SK-N-MC (cell line): ENCODE measurements around the gene RBM20.
"Not testable (repeated sequence)": the region's sequence is repeated elsewhere in the genome, so short reads cannot be mapped to it uniquely, and the experiment has no call there.

Experiments
- DNase-seq: peaks from one replicate; pipeline ENCODE4 v3.0.0-alpha.2; 2011; ENCODE audit warnings: low read depth, low spot score
- H3K27ac ChIP-seq: fragments of 200-600 bp; sonication (generic); 2 replicates; pipeline ENCODE4 v1.5.1; 2016; ENCODE audit warnings: mixed run types
- H3K36me3 ChIP-seq: fragments of 200-600 bp; sonication (generic); 2 replicates; pipeline ENCODE4 v1.6.1; 2017; ENCODE audit warnings: antibody characterized with exemption, low read length, mixed read lengths; ENCODE audit not compliant: insufficient read depth
- H3K4me3 ChIP-seq: fragments of 200-600 bp; sonication (generic); 2 replicates; pipeline ENCODE4 v1.5.1; 2016
- H3K9ac ChIP-seq: fragments of 200-600 bp; sonication (generic); 2 replicates; pipeline ENCODE4 v1.8.0; 2017; ENCODE audit warnings: mixed run types, mixed read lengths; ENCODE audit not compliant: insufficient read length
- H3K9me3 ChIP-seq: fragments of 200-600 bp; sonication (generic); 2 replicates; pipeline ENCODE4 v1.6.1; 2017; ENCODE audit warnings: low read depth, mild to moderate bottlenecking, antibody characterized with exemption, low read length, moderate library complexity, mixed read lengths
- EZH2 ChIP-seq: fragments of 200-600 bp; sonication (generic); IDR thresholded peaks from one replicate; pipeline ENCODE4 v1.6.1; 2017; ENCODE audit warnings: antibody characterized with exemption
- FOXP2 ChIP-seq: optimal IDR thresholded peaks from 2 replicates; pipeline ENCODE3; 2011; ENCODE audit warnings: mild to moderate bottlenecking, moderate library complexity; ENCODE audit not compliant: insufficient read depth; ENCODE audit errors: extremely low read length, control extremely low read depth
- POLR2AphosphoS5 ChIP-seq: IDR thresholded peaks from 2 replicates; pipeline ENCODE4 v1.6.1; 2012; ENCODE audit warnings: mild to moderate bottlenecking, low read depth, low read length, borderline replicate concordance

Gene RBM20

DNA sequence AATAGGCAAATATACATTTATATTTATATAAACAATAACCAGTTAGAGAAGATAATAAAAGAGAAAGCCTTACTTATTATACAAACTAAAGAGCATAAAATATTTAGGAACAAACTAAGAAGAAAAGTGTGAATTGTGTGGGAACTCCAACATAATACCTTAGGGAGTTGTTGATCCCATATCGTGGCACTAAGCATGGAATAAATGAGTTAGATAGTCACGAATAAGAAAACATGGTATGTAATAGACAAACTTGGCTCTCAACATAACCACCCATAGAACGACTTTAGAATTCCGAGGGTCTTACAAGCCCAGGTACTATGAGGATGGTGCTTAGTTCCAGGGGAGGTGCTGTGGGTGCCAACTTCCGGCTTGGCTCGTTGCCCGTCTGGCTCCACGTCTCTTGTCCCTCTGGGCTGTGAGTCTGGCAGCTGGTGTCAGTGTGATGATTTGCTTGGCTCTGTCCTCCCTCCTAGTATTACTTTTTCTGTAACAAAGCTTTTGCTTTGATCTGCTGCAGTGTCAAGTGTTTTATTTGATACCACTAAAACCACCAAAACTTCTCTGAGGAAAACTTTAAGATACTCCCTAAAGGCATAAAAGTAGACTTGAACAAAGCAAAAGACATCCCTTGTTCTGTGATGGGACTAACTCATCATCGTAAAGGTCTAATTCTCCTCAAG lies 9.5 kb upstream of the RBM20 start:
- Histone ChIP-seq H3K9ac (no peak overlapping the region), H3K4me3 (no peak overlapping the region), H3K27ac (no peak overlapping the region), H3K36me3 (no peaks in the 10 kb centered on the region), H3K9me3 (no peaks in the 10 kb centered on the region)
- TF ChIP-seq EZH2: no peak
- no peak for TF ChIP-seq POLR2AphosphoS5
- TF ChIP-seq FOXP2: no peak
- no peak for DNase-seq

DNA sequence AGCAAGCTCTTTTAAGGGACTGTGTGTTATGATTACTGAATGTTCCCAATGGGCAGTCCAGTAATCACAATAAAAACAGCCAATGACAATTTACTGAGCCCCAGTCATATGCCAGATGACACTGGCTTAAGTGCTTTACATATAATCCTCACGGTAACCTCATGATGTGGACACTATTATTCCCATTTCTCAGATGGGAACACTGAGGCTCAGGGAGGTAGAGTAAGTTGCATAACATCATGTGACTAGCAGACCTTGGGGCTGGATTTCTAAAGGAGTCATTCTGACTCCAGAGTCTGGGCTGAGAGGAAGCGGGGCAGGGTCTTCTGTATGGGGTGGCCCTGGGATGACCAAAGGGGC lies 7.6 kb upstream of the RBM20 start:
- Histone ChIP-seq H3K27ac (no peak overlapping the region), H3K4me3 (no peak overlapping the region), H3K36me3 (no peaks in the 10 kb centered on the region), H3K9me3 (no peaks in the 10 kb centered on the region), H3K9ac (no peak overlapping the region)
- no peak for DNase-seq
- TF ChIP-seq POLR2AphosphoS5 (no peak), FOXP2 (no peak), EZH2 (no peak)

DNA sequence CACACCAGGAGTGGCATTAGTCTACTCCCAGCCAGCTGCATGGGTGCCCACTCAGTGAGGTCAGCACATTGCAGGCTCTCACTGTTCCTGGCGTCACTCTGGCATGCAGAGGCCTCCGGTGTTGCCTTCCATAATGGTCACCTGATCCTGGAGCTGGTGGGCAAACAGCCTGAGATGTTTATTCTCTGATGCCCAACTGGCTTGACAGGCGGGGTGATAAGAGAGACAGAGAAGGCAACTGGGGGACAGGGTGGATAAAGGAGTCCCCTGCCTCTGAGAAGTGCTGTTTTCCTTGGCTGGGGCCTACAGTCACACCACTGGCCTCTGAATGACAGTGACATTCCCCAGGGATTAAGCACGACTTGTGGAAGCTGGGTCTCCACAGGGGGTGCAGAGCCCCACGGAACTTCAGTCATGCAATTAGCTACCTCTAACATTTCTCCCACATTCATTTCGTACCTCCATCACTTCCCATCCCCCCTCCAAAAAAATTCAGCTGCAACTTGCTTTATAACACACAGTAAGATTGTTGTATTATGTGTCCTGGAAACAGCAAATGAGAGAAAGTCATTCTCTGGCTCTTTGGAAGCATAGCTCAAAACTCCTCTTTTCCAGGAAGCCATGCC lies 7.1 kb upstream of the RBM20 start:
- H3K9me3 ChIP-seq: no peaks in the 10 kb centered on the region
- H3K4me3 ChIP-seq: no peak overlapping the region
- no peak overlapping the region for H3K9ac ChIP-seq
- H3K36me3 ChIP-seq: no peaks in the 10 kb centered on the region
- TF ChIP-seq POLR2AphosphoS5 (no peak), EZH2 (no peak), FOXP2 (no peak)
- DNase-seq: no peak
- no peak overlapping the region for H3K27ac ChIP-seq

DNA sequence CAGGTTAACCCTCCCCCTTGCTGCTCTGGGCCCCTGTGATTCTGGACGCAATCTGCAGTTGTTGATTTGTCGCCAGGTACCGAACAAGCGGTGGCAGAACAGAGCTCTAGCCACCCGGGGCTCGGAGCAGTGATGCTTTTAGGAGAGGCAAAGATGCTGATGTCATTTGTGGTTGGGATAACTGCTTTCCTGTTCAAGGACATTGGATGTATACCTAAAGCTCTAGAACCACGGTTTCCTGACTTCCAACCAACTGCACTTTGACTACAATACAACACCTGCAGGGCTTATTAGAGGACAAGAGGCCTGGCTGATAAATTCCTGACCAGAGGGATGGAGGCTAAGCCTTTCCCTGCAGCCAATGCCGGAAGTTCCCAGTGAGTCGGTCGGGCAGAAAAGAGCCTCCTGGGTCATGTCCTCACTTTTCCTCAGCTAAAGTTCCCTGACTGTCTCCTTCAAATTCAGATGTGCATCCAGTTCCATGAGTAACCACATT lies 6.5 kb upstream of the RBM20 start:
- no peaks in the 10 kb centered on the region for H3K36me3 ChIP-seq
- H3K4me3 ChIP-seq: no peak overlapping the region
- no peak overlapping the region for H3K9ac ChIP-seq
- DNase-seq: no peak
- H3K27ac ChIP-seq: no peak overlapping the region
- no peak for TF ChIP-seq POLR2AphosphoS5
- TF ChIP-seq FOXP2: no peak
- no peak for TF ChIP-seq EZH2
- H3K9me3 ChIP-seq: no peaks in the 10 kb centered on the region

DNA sequence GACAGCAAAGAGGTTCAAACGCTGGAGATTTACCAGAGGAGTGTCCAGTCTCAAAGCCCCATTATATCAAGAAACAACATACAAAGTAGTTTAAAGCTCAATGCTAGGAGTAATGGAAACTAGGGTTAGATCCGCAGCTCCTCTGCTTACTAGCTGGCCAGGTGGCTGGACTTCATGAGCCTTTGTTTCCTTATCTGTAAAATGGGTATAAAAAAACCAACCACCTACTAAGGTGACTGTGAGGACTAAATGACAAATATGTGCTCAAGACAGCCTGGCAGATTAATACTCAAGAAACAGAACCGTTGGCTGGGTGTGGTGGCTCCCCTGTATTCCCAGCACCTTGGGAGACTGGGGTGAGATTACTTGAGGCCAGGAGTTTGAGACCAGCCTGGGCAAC lies 5.8 kb upstream of the RBM20 start:
- H3K9ac ChIP-seq: no peak overlapping the region
- H3K36me3 ChIP-seq: no peaks in the 10 kb centered on the region
- no peak overlapping the region for H3K27ac ChIP-seq
- H3K9me3 ChIP-seq: no peaks in the 10 kb centered on the region
- no peak for DNase-seq
- TF ChIP-seq POLR2AphosphoS5 (no peak), FOXP2 (no peak), EZH2 (no peak)
- H3K4me3 ChIP-seq: no peak overlapping the region

DNA sequence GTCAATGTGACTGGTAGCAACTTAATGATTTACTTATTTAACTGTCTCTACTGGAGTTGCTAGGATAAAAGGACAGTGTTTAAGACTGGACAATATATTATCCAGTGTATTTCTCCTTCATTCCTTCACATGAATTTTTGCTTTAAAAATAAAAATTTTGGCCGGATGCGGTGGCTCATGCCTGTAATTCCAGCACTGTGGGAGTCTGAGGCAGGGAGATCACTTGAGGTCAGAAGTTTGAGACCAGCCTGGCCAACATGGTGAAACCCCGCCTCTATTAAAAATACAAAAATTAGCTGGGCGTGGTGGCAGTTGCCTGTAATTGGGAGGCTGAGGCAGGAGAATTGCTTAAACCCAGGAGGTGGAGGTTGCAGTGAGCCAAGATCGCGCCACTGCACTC lies 5.1 kb upstream of the RBM20 start:
- not testable (repeated sequence) for H3K9ac ChIP-seq, H3K4me3 ChIP-seq, H3K27ac ChIP-seq

DNA sequence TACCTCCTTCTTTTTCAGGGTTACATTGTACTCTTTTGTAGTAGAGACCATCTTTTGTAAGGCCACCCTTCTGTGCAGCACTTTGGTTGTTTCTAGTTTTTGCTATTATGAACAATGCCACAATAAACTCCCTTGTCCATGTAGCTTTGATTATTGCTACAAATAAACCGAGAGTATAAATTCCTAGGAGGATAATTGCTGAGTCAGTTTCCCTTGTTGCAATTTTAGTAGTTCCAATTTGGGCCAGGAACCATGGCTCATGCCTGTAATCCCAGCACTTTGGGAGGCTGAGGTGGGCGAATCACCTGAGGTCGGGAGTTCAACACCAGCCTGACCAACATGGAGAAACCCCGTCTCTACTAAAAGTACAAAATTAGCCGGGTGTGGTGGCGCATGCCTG lies 4.3 kb upstream of the RBM20 start:
- H3K27ac ChIP-seq, H3K36me3 ChIP-seq, H3K4me3 ChIP-seq, H3K9me3 ChIP-seq, H3K9ac ChIP-seq, DNase-seq: not testable (repeated sequence)

More for the DNA sequence above, 5.1 kb upstream of the RBM20 start:
- DNase-seq, H3K36me3 ChIP-seq, H3K9me3 ChIP-seq: not testable (repeated sequence)

DNA sequence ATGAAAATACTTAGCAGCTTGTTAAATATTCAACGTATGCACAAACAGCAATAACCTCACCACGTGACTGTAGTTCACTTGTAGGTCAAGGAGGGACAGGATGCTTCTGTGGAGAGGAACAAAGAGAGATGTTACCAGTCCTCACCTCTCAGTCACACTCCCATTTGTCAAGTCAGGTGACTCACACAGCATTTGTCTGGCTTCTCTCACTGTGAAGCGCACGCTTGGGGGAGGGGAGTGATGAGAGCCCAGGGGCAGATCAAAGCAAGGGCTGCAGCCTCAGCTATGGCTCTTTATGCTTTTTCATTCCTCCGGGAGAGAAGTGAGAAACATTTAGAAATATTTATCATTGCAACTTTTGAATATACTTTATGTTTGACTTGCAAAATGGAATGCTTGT lies 2.9 kb upstream of the RBM20 start:
- no peak overlapping the region for H3K4me3 ChIP-seq
- no peak overlapping the region for H3K9ac ChIP-seq
- H3K36me3 ChIP-seq: no peaks in the 10 kb centered on the region
- no peak overlapping the region for H3K27ac ChIP-seq
- TF ChIP-seq FOXP2: no peak
- no peak for TF ChIP-seq POLR2AphosphoS5
- no peak for TF ChIP-seq EZH2
- no peak for DNase-seq
- no peaks in the 10 kb centered on the region for H3K9me3 ChIP-seq

DNA sequence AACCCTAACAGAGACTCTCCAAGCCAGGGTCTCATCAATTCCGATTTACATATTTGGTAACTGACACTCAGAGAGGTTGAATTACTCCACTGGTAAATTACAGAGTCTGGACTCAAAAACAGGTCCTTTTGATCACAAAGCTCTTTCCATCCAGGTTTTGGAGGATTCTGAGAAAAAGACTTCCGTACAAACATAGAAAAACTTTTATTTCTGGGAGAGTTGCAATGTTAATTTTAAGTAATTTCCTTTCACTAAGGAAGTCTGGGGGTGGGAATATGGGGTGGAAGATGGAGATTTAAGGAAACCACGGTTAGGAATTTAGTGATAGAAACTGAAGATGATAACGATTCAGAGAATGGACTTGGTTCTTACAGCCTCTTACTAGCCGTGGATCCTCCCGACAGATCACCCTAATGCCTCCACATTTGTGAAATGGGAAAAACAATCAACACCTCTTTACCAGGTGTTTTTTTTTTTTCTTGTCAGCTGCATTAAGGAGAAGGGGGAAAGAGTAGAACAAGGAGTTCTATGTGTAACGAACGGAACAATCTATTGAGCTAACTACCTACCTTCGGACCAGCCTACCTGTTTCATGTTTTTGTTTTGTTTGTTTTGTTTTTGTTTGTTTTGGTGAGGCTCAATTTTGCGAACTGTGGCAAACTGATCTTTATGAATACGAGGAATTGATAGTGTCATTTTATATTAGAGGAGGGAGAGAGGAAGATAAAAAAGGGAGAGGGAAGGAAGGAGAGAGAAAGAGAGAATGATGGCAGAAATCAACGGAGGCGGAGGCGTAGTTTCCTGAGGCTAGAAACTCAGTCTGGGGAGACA lies 1.7 kb upstream of the RBM20 start:
- no peaks in the 10 kb centered on the region for H3K9me3 ChIP-seq
- no peak overlapping the region for H3K9ac ChIP-seq
- H3K4me3 ChIP-seq: no peak overlapping the region
- no peak for DNase-seq
- no peak for TF ChIP-seq POLR2AphosphoS5
- TF ChIP-seq EZH2: no peak
- no peak for TF ChIP-seq FOXP2
- H3K36me3 ChIP-seq: no peaks in the 10 kb centered on the region
- H3K27ac ChIP-seq: no peak overlapping the region
